GM19193 (cell line): Measurements from ENCODE around the gene SFTPB.

Experiments
- POLR2A ChIP-seq: IDR thresholded peaks from 4 replicates; pipeline ENCODE4 v1.6.1; 2011; ENCODE audit not compliant: insufficient read depth, insufficient read length; ENCODE audit errors: extremely low read depth

The SFTPB gene

GRCh38 chr2:85668009-85668856, at the start of gene SFTPB:
TSS of gene SFTPB (minus strand) at chr2:85668199. CDS start at chr2:85668183, 16 bp downstream.
- TF ChIP-seq POLR2A = no peak

GRCh38 chr2:85717308-85718008, 49.5 kb upstream of the SFTPB start:
- no peak for TF ChIP-seq POLR2A

- no peak for TF ChIP-seq POLR2A
These were observed 48.4 kb upstream of the SFTPB start for GRCh38 chr2:85716346-85716914.

GRCh38 chr2:85714841-85715240, 46.8 kb upstream of the SFTPB start:
- TF ChIP-seq POLR2A = no peak

GRCh38 chr2:85713836-85714235, 45.8 kb upstream of the SFTPB start:
- TF ChIP-seq POLR2A = no peak

GRCh38 chr2:85712849-85713612, 45.0 kb upstream of the SFTPB start:
- TF ChIP-seq POLR2A = no peak

- no peak for TF ChIP-seq POLR2A
These were observed 44.3 kb upstream of the SFTPB start for GRCh38 chr2:85712336-85712735.

GRCh38 chr2:85711578-85712060, 43.6 kb upstream of the SFTPB start:
- no peak for TF ChIP-seq POLR2A

GRCh38 chr2:85710687-85711577, 42.9 kb upstream of the SFTPB start:
- no peak for TF ChIP-seq POLR2A

- no peak for TF ChIP-seq POLR2A
These were observed 41.4 kb upstream of the SFTPB start for GRCh38 chr2:85709401-85709811.

GRCh38 chr2:85708641-85709040, 40.6 kb upstream of the SFTPB start:
- TF ChIP-seq POLR2A = no peak

GRCh38 chr2:85707304-85707703, 39.3 kb upstream of the SFTPB start:
- no peak for TF ChIP-seq POLR2A

- no peak for TF ChIP-seq POLR2A
These were observed 38.7 kb upstream of the SFTPB start for GRCh38 chr2:85706599-85707296.
